ENCODE data around the gene CAPZB.
A peak's percentile ranks its signal among the peaks of the same experiment; 100 is the strongest.

Gene CAPZB

GRCh38 chr1:19457607-19458006 is 27.7 kb downstream of the CAPZB start:
- Histone ChIP-seq H3K27ac (ENCODE audit: low read depth, low read length, severe bottlenecking) (peak overlapping the region; percentile 20), H3K4me1 (ENCODE audit: control insufficient read depth, insufficient read depth, low read length, poor library complexity, severe bottlenecking) (peaks cover 45% of the 10 kb centered on the region)
- 80 to 81% methylated on average over 5 to 7 of the region's 8 CpGs for WGBS, 2 experiments (ENCODE audit: insufficient coverage in 2 of 2)

GRCh38 chr1:19456968-19457441 is 28.3 kb downstream of the CAPZB start:
- WGBS, 2 experiments (ENCODE audit: insufficient coverage in 2 of 2), result 53 to 55% methylated on average over 7 to 8 of the region's 9 CpGs
- H3K27ac ChIP-seq (ENCODE audit: low read depth, low read length, severe bottlenecking), result peak overlapping the region; percentile 20
- peaks cover 45% of the 10 kb centered on the region for H3K4me1 ChIP-seq (ENCODE audit: control insufficient read depth, insufficient read depth, low read length, poor library complexity, severe bottlenecking)
- H3K36me3 ChIP-seq (ENCODE audit: control insufficient read depth, insufficient read depth, low read length), result peaks cover 5% of the 10 kb centered on the region
- H3K9me3 ChIP-seq (ENCODE audit: control insufficient read depth, low read length), result no peaks in the 10 kb centered on the region
- no peak overlapping the region for H3K4me3 ChIP-seq (ENCODE audit: extremely low read depth, insufficient read depth, low read length, poor library complexity, severe bottlenecking)

More at GRCh38 chr1:19457607-19458006, 27.7 kb downstream of the CAPZB start:
- H3K4me3 ChIP-seq (ENCODE audit: extremely low read depth, insufficient read depth, low read length, poor library complexity, severe bottlenecking), result no peak overlapping the region
- H3K36me3 ChIP-seq (ENCODE audit: control insufficient read depth, insufficient read depth, low read length), result peaks cover 8% of the 10 kb centered on the region
- H3K9me3 ChIP-seq (ENCODE audit: control insufficient read depth, low read length), result no peaks in the 10 kb centered on the region

- H3K36me3 ChIP-seq (ENCODE audit: control insufficient read depth, insufficient read depth, low read length), result peaks cover 3% of the 10 kb centered on the region
- no peaks in the 10 kb centered on the region for H3K9me3 ChIP-seq (ENCODE audit: control insufficient read depth, low read length)
- peak overlapping the region; percentile 43 for H3K27ac ChIP-seq (ENCODE audit: low read depth, low read length, severe bottlenecking)
- WGBS, 2 experiments (ENCODE audit: insufficient coverage in 2 of 2), result 91 to 93% methylated on average over 8 of the region's 8 CpGs
- H3K4me3 ChIP-seq (ENCODE audit: extremely low read depth, insufficient read depth, low read length, poor library complexity, severe bottlenecking), result no peak overlapping the region
- peaks cover 41% of the 10 kb centered on the region for H3K4me1 ChIP-seq (ENCODE audit: control insufficient read depth, insufficient read depth, low read length, poor library complexity, severe bottlenecking)
Measured at GRCh38 chr1:19455353-19455752, 30.0 kb downstream of the CAPZB start.

- H3K4me1 ChIP-seq (ENCODE audit: control insufficient read depth, insufficient read depth, low read length, poor library complexity, severe bottlenecking), result peaks cover 41% of the 10 kb centered on the region
- 37 to 55% methylated on average over 7 to 9 of the region's 11 CpGs for WGBS, 2 experiments (ENCODE audit: insufficient coverage in 2 of 2)
- H3K36me3 ChIP-seq (ENCODE audit: control insufficient read depth, insufficient read depth, low read length), result peaks cover 5% of the 10 kb centered on the region
- H3K27ac ChIP-seq (ENCODE audit: low read depth, low read length, severe bottlenecking), result peak overlapping the region; percentile 16
- H3K4me3 ChIP-seq (ENCODE audit: extremely low read depth, insufficient read depth, low read length, poor library complexity, severe bottlenecking), result no peak overlapping the region
- H3K9me3 ChIP-seq (ENCODE audit: control insufficient read depth, low read length), result no peaks in the 10 kb centered on the region
Measured at GRCh38 chr1:19454265-19455146, 30.8 kb downstream of the CAPZB start.

- WGBS, 2 experiments (ENCODE audit: insufficient coverage in 2 of 2), result 49% methylated on average over 2 of the region's 3 CpGs; no CpG with 5 or more reads in 1 of the 2 experiments
- Histone ChIP-seq H3K27ac (ENCODE audit: low read depth, low read length, severe bottlenecking) (no peak overlapping the region), H3K4me3 (ENCODE audit: extremely low read depth, insufficient read depth, low read length, poor library complexity, severe bottlenecking) (no peak overlapping the region), H3K36me3 (ENCODE audit: control insufficient read depth, insufficient read depth, low read length) (peaks cover 9% of the 10 kb centered on the region), H3K4me1 (ENCODE audit: control insufficient read depth, insufficient read depth, low read length, poor library complexity, severe bottlenecking) (peaks cover 45% of the 10 kb centered on the region), H3K9me3 (ENCODE audit: control insufficient read depth, low read length) (no peaks in the 10 kb centered on the region)
Measured at GRCh38 chr1:19453741-19454201, 31.6 kb downstream of the CAPZB start.

GRCh38 chr1:19452221-19452663 is 33.1 kb downstream of the CAPZB start:
- Histone ChIP-seq H3K27ac (ENCODE audit: low read depth, low read length, severe bottlenecking) (no peak overlapping the region), H3K4me3 (ENCODE audit: extremely low read depth, insufficient read depth, low read length, poor library complexity, severe bottlenecking) (no peak overlapping the region), H3K36me3 (ENCODE audit: control insufficient read depth, insufficient read depth, low read length) (peaks cover 21% of the 10 kb centered on the region), H3K4me1 (ENCODE audit: control insufficient read depth, insufficient read depth, low read length, poor library complexity, severe bottlenecking) (peaks cover 42% of the 10 kb centered on the region), H3K9me3 (ENCODE audit: control insufficient read depth, low read length) (no peaks in the 10 kb centered on the region)
- WGBS, 2 experiments (ENCODE audit: insufficient coverage in 2 of 2), result 93 to 97% methylated on average over 9 to 11 of the region's 12 CpGs

- Histone ChIP-seq H3K4me3 (ENCODE audit: extremely low read depth, insufficient read depth, low read length, poor library complexity, severe bottlenecking) (no peak overlapping the region), H3K4me1 (ENCODE audit: control insufficient read depth, insufficient read depth, low read length, poor library complexity, severe bottlenecking) (peaks cover 47% of the 10 kb centered on the region), H3K36me3 (ENCODE audit: control insufficient read depth, insufficient read depth, low read length) (peaks cover 21% of the 10 kb centered on the region), H3K27ac (ENCODE audit: low read depth, low read length, severe bottlenecking) (no peak overlapping the region), H3K9me3 (ENCODE audit: control insufficient read depth, low read length) (no peaks in the 10 kb centered on the region)
- 95 to 100% methylated on average over 2 to 3 of the region's 6 CpGs for WGBS, 2 experiments (ENCODE audit: insufficient coverage in 2 of 2)
Measured at GRCh38 chr1:19450811-19451515, 34.4 kb downstream of the CAPZB start.

GRCh38 chr1:19449454-19450228 is 35.7 kb downstream of the CAPZB start:
- peaks cover 35% of the 10 kb centered on the region for H3K4me1 ChIP-seq (ENCODE audit: control insufficient read depth, insufficient read depth, low read length, poor library complexity, severe bottlenecking)
- no peak overlapping the region for H3K4me3 ChIP-seq (ENCODE audit: extremely low read depth, insufficient read depth, low read length, poor library complexity, severe bottlenecking)
- peak overlapping the region; percentile 66 for H3K27ac ChIP-seq (ENCODE audit: low read depth, low read length, severe bottlenecking)
- peaks cover 21% of the 10 kb centered on the region for H3K36me3 ChIP-seq (ENCODE audit: control insufficient read depth, insufficient read depth, low read length)
- 86 to 91% methylated on average over 7 to 12 of the region's 13 CpGs for WGBS, 2 experiments (ENCODE audit: insufficient coverage in 2 of 2)
- H3K9me3 ChIP-seq (ENCODE audit: control insufficient read depth, low read length), result no peaks in the 10 kb centered on the region

GRCh38 chr1:19448491-19449439 is 36.6 kb downstream of the CAPZB start:
- peaks cover 21% of the 10 kb centered on the region for H3K36me3 ChIP-seq (ENCODE audit: control insufficient read depth, insufficient read depth, low read length)
- no peak overlapping the region for H3K4me3 ChIP-seq (ENCODE audit: extremely low read depth, insufficient read depth, low read length, poor library complexity, severe bottlenecking)
- H3K9me3 ChIP-seq (ENCODE audit: control insufficient read depth, low read length), result no peaks in the 10 kb centered on the region
- peak overlapping the region; percentile 66 for H3K27ac ChIP-seq (ENCODE audit: low read depth, low read length, severe bottlenecking)
- 79 to 87% methylated on average over 15 to 17 of the region's 19 CpGs for WGBS, 2 experiments (ENCODE audit: insufficient coverage in 2 of 2)
- H3K4me1 ChIP-seq (ENCODE audit: control insufficient read depth, insufficient read depth, low read length, poor library complexity, severe bottlenecking), result peaks cover 28% of the 10 kb centered on the region

Measured in mesodermal cell (in vitro differentiated cells).